Measurements from ENCODE around the gene SLC10A6.

The SLC10A6 gene

DNA sequence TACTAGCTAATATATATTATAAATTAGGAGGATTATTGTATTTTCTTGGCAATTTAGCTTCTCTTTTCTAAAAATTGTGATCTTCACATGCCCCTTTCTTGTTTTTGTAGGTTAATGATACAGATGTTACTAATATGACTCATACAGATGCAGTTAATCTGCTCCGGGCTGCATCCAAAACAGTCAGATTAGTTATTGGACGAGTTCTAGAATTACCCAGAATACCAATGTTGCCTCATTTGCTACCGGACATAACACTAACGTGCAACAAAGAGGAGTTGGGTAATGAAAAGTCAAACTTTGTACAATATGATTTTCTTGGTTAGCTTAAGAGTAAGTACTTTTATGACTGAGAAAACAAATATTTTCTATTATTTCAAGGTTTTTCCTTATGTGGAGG, 74.1 kb downstream of the SLC10A6 start:
- Histone ChIP-seq H3K27ac (ENCODE audit: low read depth, low read length) (no peak overlapping the region), H3K4me1 (ENCODE audit: control insufficient read depth, insufficient read depth, low read length) (peaks cover 5% of the 10 kb centered on the region; the same call in 1 of the 2 replicates), H3K36me3 (ENCODE audit: control insufficient read depth, insufficient read depth, low read length) (peaks cover 55% of the 10 kb centered on the region), H3K27me3 (ENCODE audit: control insufficient read depth, insufficient read depth, low read length) (no peaks in the 10 kb centered on the region), H3K4me3 (ENCODE audit: low read depth, low read length) (no peak overlapping the region), H3K9me3 (ENCODE audit: control insufficient read depth, insufficient read depth, low read length) (no peaks in the 10 kb centered on the region), H3K9ac (ENCODE audit: low read depth, low read length) (no peak overlapping the region)
